GM21447 (cell line): ENCODE measurements around the gene NOS2.
"Not testable (repeated sequence)": the region's sequence is repeated elsewhere in the genome, so short reads cannot be mapped to it uniquely, and the experiment has no call there.

Source experiments
- ATAC-seq: cut with Tn5 transposase; IDR thresholded peaks from one replicate; pipeline ENCODE4 v1.9.1; 2021; ENCODE audit not compliant: unreplicated experiment

The NOS2 gene

GRCh38 chr17:27793168-27793905 is 7.0 kb downstream of the NOS2 start:
- no peak for ATAC-seq

GRCh38 chr17:27792095-27792494 is 8.2 kb downstream of the NOS2 start:
- no peak for ATAC-seq

- ATAC-seq = no peak
Measured at GRCh38 chr17:27788919-27789318, 11.4 kb downstream of the NOS2 start.

- no peak for ATAC-seq
Measured at GRCh38 chr17:27783440-27784350, 16.6 kb downstream of the NOS2 start.

GRCh38 chr17:27782791-27783206 is 17.5 kb downstream of the NOS2 start:
- ATAC-seq = no peak

- no peak for ATAC-seq
Measured at GRCh38 chr17:27780828-27781404, 19.4 kb downstream of the NOS2 start.

- no peak for ATAC-seq
Measured at GRCh38 chr17:27780092-27780827, 20.1 kb downstream of the NOS2 start.

- no peak for ATAC-seq
Measured at GRCh38 chr17:27778183-27778582, 22.1 kb downstream of the NOS2 start.

- no peak for ATAC-seq
Measured at GRCh38 chr17:27776882-27777624, 23.3 kb downstream of the NOS2 start.

- no peak for ATAC-seq
Measured at GRCh38 chr17:27771586-27771985, 28.7 kb downstream of the NOS2 start.

GRCh38 chr17:27770877-27771276 is 29.5 kb downstream of the NOS2 start:
- ATAC-seq = no peak

- no peak for ATAC-seq
Measured at GRCh38 chr17:27768858-27769410, 31.4 kb downstream of the NOS2 start.

GRCh38 chr17:27766438-27766837 is 33.9 kb downstream of the NOS2 start:
- no peak for ATAC-seq

- no peak for ATAC-seq
Measured at GRCh38 chr17:27765353-27765752, 35.0 kb downstream of the NOS2 start.

GRCh38 chr17:27764589-27764988 is 35.7 kb downstream of the NOS2 start:
- ATAC-seq = no peak

- ATAC-seq = no peak
Measured at GRCh38 chr17:27762527-27763305, 37.6 kb downstream of the NOS2 start.

- ATAC-seq = not testable (repeated sequence)
Measured at GRCh38 chr17:27760931-27761330, 39.4 kb downstream of the NOS2 start.

- no peak for ATAC-seq
Measured at GRCh38 chr17:27760069-27760885, 40.1 kb downstream of the NOS2 start.
